ENCODE measurements around the gene FBXL7.

Gene FBXL7

GRCh38 chr5:15718421-15719179, 218.6 kb downstream of the FBXL7 start:
- H3K27me3 ChIP-seq (replicated peaks; ENCODE audit: control insufficient read depth, insufficient read depth, low read length) = no peaks in the 10 kb centered on the region
- no peaks in the 10 kb centered on the region for H3K36me3 ChIP-seq (ENCODE audit: control insufficient read depth, insufficient read depth, low read length)
- no peak for DNase-seq (ENCODE audit: extremely low read depth, insufficient read length)
- no peak overlapping the region for H3K4me3 ChIP-seq (replicated peaks; ENCODE audit: low read depth, low read length)
- TF ChIP-seq, protein P1, sequence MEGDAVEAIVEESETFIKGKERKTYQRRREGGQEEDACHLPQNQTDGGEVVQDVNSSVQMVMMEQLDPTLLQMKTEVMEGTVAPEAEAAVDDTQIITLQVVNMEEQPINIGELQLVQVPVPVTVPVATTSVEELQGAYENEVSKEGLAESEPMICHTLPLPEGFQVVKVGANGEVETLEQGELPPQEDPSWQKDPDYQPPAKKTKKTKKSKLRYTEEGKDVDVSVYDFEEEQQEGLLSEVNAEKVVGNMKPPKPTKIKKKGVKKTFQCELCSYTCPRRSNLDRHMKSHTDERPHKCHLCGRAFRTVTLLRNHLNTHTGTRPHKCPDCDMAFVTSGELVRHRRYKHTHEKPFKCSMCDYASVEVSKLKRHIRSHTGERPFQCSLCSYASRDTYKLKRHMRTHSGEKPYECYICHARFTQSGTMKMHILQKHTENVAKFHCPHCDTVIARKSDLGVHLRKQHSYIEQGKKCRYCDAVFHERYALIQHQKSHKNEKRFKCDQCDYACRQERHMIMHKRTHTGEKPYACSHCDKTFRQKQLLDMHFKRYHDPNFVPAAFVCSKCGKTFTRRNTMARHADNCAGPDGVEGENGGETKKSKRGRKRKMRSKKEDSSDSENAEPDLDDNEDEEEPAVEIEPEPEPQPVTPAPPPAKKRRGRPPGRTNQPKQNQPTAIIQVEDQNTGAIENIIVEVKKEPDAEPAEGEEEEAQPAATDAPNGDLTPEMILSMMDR (IDR thresholded peaks at IDR 0.05; ENCODE audit: insufficient read depth, low read length, poor library complexity, severe bottlenecking) = no peak

DNA sequence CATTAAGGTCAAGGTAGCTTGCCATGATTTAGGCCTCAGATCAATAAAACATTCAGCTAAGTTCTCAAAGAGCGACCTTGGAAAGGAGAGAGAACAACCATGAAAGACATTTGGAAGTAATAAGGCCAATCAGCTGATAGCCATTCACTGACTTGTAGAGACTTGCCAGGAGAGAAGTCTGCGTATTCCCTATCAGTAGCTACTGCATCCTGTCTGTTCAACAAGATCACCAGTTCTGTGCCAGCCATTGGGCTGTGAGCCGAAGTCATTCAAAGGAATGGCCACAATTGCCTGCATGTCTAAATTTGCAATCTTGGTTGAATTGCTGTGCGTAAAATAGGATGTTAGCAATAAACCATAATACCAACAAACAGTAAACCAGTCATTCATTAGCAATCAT, 219.8 kb downstream of the FBXL7 start:
- Histone ChIP-seq H3K36me3 (ENCODE audit: control insufficient read depth, insufficient read depth, low read length) (no peaks in the 10 kb centered on the region), H3K4me3 (replicated peaks; ENCODE audit: low read depth, low read length) (no peak overlapping the region), H3K27me3 (replicated peaks; ENCODE audit: control insufficient read depth, insufficient read depth, low read length) (no peaks in the 10 kb centered on the region)
- DNase-seq (ENCODE audit: extremely low read depth, insufficient read length) = no peak
- TF ChIP-seq, protein P1 (IDR thresholded peaks at IDR 0.05; ENCODE audit: insufficient read depth, low read length, poor library complexity, severe bottlenecking) = no peak

- TF ChIP-seq, protein P1 (IDR thresholded peaks at IDR 0.05; ENCODE audit: insufficient read depth, low read length, poor library complexity, severe bottlenecking) = no peak
- no peak for DNase-seq (ENCODE audit: extremely low read depth, insufficient read length)
- H3K36me3 ChIP-seq (ENCODE audit: control insufficient read depth, insufficient read depth, low read length) = no peaks in the 10 kb centered on the region
Measured at GRCh38 chr5:15720515-15720914, 220.5 kb downstream of the FBXL7 start.

DNA sequence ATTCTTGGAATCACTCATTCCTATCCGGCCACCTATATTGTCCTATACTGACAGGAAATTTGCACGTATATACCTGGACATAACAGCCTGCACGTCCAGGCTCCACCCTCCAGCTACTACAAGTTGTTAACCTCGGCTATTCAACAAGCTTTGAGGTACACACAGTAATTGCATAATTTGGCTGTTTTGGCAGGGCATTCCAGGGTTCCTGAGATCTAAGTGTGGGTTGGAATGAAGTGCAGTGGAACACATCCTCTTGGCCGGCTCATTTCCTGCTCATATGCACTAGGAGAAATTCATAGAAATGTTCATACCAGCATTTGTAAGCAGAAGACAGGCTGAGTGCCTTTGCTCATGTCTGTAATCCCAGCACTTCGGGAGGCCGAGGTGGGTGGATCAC, 222.3 kb downstream of the FBXL7 start:
- Histone ChIP-seq H3K36me3 (ENCODE audit: control insufficient read depth, insufficient read depth, low read length) (no peaks in the 10 kb centered on the region), H3K4me3 (replicated peaks; ENCODE audit: low read depth, low read length) (no peak overlapping the region), H3K27me3 (replicated peaks; ENCODE audit: control insufficient read depth, insufficient read depth, low read length) (no peaks in the 10 kb centered on the region)
- TF ChIP-seq, protein P1 (IDR thresholded peaks at IDR 0.05; ENCODE audit: insufficient read depth, low read length, poor library complexity, severe bottlenecking) = no peak
- no peak for DNase-seq (ENCODE audit: extremely low read depth, insufficient read length)

More at GRCh38 chr5:15720515-15720914, 220.5 kb downstream of the FBXL7 start:
- Histone ChIP-seq H3K4me3 (replicated peaks; ENCODE audit: low read depth, low read length) (no peak overlapping the region), H3K27me3 (replicated peaks; ENCODE audit: control insufficient read depth, insufficient read depth, low read length) (no peaks in the 10 kb centered on the region)

GRCh38 chr5:15727375-15727774, 227.4 kb downstream of the FBXL7 start:
- no peak for DNase-seq (ENCODE audit: extremely low read depth, insufficient read length)
- Histone ChIP-seq H3K36me3 (ENCODE audit: control insufficient read depth, insufficient read depth, low read length) (no peaks in the 10 kb centered on the region), H3K4me3 (replicated peaks; ENCODE audit: low read depth, low read length) (no peak overlapping the region), H3K27me3 (replicated peaks; ENCODE audit: control insufficient read depth, insufficient read depth, low read length) (no peaks in the 10 kb centered on the region)
- TF ChIP-seq, protein P1 (IDR thresholded peaks at IDR 0.05; ENCODE audit: insufficient read depth, low read length, poor library complexity, severe bottlenecking) = no peak
